ENCODE data around the gene TMEM63B.

Gene TMEM63B

DNA sequence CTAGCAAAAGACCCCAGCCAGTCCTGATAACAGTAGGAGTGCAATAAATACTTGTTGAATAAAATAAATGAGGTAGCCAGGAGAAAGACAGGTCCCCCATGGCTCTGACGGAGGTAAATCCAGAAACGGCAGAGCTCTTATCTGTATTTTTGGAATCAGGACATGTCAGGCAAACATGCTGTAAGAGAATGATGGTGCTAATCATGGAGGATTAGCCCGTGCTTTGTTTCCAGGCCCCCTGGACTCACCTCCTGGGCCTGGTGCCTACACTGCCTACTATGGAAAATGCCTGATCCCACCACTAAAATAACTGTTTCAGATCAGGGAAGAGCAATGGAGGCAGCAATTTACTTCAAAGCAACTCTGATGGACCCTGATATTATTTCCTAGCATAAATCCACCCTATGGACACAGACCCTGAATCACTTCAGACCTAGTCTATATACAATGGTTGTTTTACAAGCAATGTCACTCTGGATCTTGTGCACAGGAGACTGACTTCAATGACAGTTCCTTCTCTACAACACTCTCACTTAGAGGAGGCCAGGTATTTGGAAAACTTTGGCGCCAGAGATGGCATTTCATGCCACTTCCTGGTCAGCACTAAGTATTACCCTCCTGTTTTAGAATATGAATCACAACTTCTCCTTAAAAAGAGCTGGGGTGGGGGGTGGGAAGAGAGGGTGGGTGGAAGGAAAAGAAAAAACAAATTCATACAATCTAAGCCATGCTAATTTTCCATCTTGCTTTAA is 6.5 kb upstream of the TMEM63B start:
- TF ChIP-seq, protein P1, sequence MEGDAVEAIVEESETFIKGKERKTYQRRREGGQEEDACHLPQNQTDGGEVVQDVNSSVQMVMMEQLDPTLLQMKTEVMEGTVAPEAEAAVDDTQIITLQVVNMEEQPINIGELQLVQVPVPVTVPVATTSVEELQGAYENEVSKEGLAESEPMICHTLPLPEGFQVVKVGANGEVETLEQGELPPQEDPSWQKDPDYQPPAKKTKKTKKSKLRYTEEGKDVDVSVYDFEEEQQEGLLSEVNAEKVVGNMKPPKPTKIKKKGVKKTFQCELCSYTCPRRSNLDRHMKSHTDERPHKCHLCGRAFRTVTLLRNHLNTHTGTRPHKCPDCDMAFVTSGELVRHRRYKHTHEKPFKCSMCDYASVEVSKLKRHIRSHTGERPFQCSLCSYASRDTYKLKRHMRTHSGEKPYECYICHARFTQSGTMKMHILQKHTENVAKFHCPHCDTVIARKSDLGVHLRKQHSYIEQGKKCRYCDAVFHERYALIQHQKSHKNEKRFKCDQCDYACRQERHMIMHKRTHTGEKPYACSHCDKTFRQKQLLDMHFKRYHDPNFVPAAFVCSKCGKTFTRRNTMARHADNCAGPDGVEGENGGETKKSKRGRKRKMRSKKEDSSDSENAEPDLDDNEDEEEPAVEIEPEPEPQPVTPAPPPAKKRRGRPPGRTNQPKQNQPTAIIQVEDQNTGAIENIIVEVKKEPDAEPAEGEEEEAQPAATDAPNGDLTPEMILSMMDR (IDR thresholded peaks at IDR 0.05; ENCODE audit: insufficient read depth, missing control alignments), result no peak
- no peak for FAIRE-seq
- DNase-seq (ENCODE audit: insufficient read length, low spot score), result no peak

- no peak for FAIRE-seq
- TF ChIP-seq, protein P1 (IDR thresholded peaks at IDR 0.05; ENCODE audit: insufficient read depth, missing control alignments), result no peak
- DNase-seq (ENCODE audit: insufficient read length, low spot score), result no peak
These were observed 4.6 kb upstream of the TMEM63B start for GRCh38 chr6:44122801-44123200.

- FAIRE-seq (no peak), DNase-seq (ENCODE audit: insufficient read length, low spot score) (no peak)
- TF ChIP-seq, protein P1 (IDR thresholded peaks at IDR 0.05; ENCODE audit: insufficient read depth, missing control alignments), result no peak
These were observed 3.8 kb upstream of the TMEM63B start for GRCh38 chr6:44123544-44123943.

DNA sequence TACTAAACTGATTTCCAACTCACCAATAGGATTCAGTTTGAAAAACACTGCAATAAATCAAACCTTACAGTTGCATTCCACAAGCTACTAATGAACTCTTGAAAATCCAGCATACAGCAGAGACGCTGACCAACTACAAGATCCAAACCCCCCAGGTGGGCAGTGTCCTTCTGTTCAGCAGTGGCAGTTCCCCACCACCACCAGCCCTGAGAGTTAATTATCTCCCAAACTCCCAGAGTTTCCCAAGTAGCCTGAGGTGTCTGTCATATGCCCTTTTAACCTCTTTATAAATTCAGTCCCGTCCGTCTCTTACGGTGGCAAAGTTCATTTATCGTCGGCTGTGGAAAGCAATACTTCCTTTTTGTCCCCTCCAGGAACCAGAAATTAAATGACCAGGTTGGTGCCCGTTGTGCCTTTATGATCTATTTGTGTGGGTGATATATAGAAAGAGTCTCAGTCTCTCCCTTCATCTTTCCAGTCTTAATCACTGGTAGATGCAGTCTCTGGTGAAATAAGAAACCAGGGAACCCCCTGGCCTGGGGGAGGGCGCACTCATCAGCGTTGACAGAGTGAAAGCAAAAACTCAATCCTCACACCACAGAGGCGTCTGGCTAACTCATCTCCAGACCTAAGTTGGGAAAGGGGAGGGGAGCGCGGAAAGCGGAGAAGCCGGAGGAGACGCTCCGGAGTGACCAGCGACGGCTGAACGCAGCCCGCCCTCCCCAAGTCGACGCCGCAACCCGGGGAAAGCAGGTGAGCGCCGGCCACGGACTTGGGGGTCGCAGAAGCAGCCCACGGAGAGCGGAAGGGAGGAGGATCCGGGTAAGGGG is 819 bp upstream of the TMEM63B start:
- no peak for FAIRE-seq
- DNase-seq (ENCODE audit: insufficient read length, low spot score), result no peak
- TF ChIP-seq, protein P1 (IDR thresholded peaks at IDR 0.05; ENCODE audit: insufficient read depth, missing control alignments), result no peak

- no peak for DNase-seq (ENCODE audit: insufficient read length, low spot score)
- TF ChIP-seq, protein P1 (IDR thresholded peaks at IDR 0.05; ENCODE audit: insufficient read depth, missing control alignments), result peak; percentile 6
- no peak for FAIRE-seq
These were observed 915 bp downstream of the TMEM63B start for GRCh38 chr6:44128020-44128917.

- no peak for FAIRE-seq
- TF ChIP-seq, protein P1 (IDR thresholded peaks at IDR 0.05; ENCODE audit: insufficient read depth, missing control alignments), result no peak
- DNase-seq (ENCODE audit: insufficient read length, low spot score), result no peak
These were observed 2.5 kb downstream of the TMEM63B start for GRCh38 chr6:44129841-44130322.
